ENCODE data around the gene DPP10. TPM values are rescaled to one million over a fixed set of nuclear protein-coding genes. Genes with fewer than 3 reads are reported as not detected.

DPP10 gene
- total RNA-seq, 1 experiment from 2014 or later, result not detected

DNA sequence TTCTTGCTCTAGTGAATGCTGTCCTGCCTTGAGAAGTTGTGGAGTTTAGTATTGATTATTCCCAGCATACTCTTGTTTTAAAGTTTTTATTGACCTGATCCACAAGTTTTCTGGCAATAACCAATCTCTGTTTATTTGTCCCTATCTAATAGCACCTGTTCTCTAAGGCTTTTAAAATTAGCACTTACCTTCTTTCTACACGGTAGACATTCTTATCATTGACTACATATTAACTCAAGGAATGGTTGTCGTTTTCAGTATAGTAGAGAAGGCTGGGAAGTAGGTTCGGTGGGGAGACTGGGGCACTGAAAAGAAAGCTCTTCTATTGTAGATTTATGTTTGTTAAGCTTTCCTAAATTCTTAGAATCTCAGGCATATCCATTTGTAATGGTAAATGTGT, 726.0 kb downstream of the DPP10 start:
- ATAC-seq (no peak), DNase-seq (ENCODE audit: low read depth, low spot score) (no peak)
- POLR2A ChIA-PET, result no interaction called here
- H3K9me3 ChIP-seq (ENCODE audit: control insufficient read depth, insufficient read depth, low read depth, low read length), result no peaks in the 10 kb centered on the region
- no TSS peak for BruUV-seq (replicated peaks)
- no peaks in the 10 kb centered on the region for H3K27me3 ChIP-seq (ENCODE audit: control insufficient read depth, insufficient read depth, low read length)
- H3K4me3 ChIP-seq (ENCODE audit: low read depth in 2 of 2, low read length in 2 of 2), result no peak overlapping the region
- TF ChIP-seq TCF7L2 (IDR thresholded peaks at IDR 0.05; ENCODE audit: low read depth, low read length) (no peak), POLR2AphosphoS5 (IDR thresholded peaks at IDR 0.05; ENCODE audit: low read depth, low read length) (no peak), SIN3A (IDR thresholded peaks at IDR 0.05; ENCODE audit: borderline replicate concordance, insufficient read depth, low read depth, low read length) (no peak)
- TF ChIP-seq, protein P1, sequence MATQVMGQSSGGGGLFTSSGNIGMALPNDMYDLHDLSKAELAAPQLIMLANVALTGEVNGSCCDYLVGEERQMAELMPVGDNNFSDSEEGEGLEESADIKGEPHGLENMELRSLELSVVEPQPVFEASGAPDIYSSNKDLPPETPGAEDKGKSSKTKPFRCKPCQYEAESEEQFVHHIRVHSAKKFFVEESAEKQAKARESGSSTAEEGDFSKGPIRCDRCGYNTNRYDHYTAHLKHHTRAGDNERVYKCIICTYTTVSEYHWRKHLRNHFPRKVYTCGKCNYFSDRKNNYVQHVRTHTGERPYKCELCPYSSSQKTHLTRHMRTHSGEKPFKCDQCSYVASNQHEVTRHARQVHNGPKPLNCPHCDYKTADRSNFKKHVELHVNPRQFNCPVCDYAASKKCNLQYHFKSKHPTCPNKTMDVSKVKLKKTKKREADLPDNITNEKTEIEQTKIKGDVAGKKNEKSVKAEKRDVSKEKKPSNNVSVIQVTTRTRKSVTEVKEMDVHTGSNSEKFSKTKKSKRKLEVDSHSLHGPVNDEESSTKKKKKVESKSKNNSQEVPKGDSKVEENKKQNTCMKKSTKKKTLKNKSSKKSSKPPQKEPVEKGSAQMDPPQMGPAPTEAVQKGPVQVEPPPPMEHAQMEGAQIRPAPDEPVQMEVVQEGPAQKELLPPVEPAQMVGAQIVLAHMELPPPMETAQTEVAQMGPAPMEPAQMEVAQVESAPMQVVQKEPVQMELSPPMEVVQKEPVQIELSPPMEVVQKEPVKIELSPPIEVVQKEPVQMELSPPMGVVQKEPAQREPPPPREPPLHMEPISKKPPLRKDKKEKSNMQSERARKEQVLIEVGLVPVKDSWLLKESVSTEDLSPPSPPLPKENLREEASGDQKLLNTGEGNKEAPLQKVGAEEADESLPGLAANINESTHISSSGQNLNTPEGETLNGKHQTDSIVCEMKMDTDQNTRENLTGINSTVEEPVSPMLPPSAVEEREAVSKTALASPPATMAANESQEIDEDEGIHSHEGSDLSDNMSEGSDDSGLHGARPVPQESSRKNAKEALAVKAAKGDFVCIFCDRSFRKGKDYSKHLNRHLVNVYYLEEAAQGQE (IDR thresholded peaks at IDR 0.05; ENCODE audit: insufficient read depth in 1 of 2, low read depth in 2 of 2, low read length in 1 of 2), result no peak
- TF ChIP-seq, protein P2, sequence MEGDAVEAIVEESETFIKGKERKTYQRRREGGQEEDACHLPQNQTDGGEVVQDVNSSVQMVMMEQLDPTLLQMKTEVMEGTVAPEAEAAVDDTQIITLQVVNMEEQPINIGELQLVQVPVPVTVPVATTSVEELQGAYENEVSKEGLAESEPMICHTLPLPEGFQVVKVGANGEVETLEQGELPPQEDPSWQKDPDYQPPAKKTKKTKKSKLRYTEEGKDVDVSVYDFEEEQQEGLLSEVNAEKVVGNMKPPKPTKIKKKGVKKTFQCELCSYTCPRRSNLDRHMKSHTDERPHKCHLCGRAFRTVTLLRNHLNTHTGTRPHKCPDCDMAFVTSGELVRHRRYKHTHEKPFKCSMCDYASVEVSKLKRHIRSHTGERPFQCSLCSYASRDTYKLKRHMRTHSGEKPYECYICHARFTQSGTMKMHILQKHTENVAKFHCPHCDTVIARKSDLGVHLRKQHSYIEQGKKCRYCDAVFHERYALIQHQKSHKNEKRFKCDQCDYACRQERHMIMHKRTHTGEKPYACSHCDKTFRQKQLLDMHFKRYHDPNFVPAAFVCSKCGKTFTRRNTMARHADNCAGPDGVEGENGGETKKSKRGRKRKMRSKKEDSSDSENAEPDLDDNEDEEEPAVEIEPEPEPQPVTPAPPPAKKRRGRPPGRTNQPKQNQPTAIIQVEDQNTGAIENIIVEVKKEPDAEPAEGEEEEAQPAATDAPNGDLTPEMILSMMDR (IDR thresholded peaks at IDR 0.05), result no peak
- CTCF ChIA-PET, result no interaction called here
- no peaks in the 10 kb centered on the region for H3K4me1 ChIP-seq (ENCODE audit: control insufficient read depth, insufficient read depth, low read length)
- H3K36me3 ChIP-seq (ENCODE audit: control insufficient read depth, insufficient read depth, low read length), result no peaks in the 10 kb centered on the region
- in situ Hi-C loops (cut with HindIII; ENCODE audit: low pct_unique_long_range_greater_than_20kb, low sequenced_read_pairs), result no loop called here
- H3K27ac ChIP-seq (ENCODE audit: low read length), result no peak overlapping the region
- intact Hi-C loops (cut with micrococcal nuclease; ENCODE audit: unreplicated experiment), result no loop called here

DNA sequence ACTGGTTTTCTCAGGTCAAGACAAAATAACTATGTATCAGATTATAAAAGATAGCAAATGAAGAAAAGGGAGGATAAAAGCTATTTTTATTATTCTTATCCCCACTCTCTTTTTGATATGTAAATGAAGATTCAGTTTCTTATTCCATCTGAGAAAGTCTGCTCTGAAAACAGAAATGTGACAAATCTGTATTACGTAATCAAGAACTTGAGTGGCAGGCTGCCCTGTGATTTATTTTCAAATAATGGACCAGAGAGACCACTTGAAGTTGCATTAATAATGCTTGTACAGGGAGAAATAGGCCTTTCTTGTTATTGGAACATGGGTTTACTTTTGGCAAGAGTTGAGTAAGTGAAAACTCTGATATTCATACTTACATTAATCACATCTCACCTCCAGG, 727.4 kb downstream of the DPP10 start:
- Histone ChIP-seq H3K4me3 (ENCODE audit: low read depth in 2 of 2, low read length in 2 of 2) (no peak overlapping the region), H3K27ac (ENCODE audit: low read length) (no peak overlapping the region), H3K27me3 (ENCODE audit: control insufficient read depth, insufficient read depth, low read length) (no peaks in the 10 kb centered on the region), H3K36me3 (ENCODE audit: control insufficient read depth, insufficient read depth, low read length) (no peaks in the 10 kb centered on the region), H3K9me3 (ENCODE audit: control insufficient read depth, insufficient read depth, low read depth, low read length) (no peaks in the 10 kb centered on the region), H3K4me1 (ENCODE audit: control insufficient read depth, insufficient read depth, low read length) (no peaks in the 10 kb centered on the region)
- in situ Hi-C loops (cut with HindIII; ENCODE audit: low pct_unique_long_range_greater_than_20kb, low sequenced_read_pairs) (no loop called here), intact Hi-C loops (cut with micrococcal nuclease; ENCODE audit: unreplicated experiment) (no loop called here)
- TF ChIP-seq, protein P2 (IDR thresholded peaks at IDR 0.05), result no peak
- TF ChIP-seq, protein P1 (IDR thresholded peaks at IDR 0.05; ENCODE audit: insufficient read depth in 1 of 2, low read depth in 2 of 2, low read length in 1 of 2), result no peak
- TF ChIP-seq SIN3A (IDR thresholded peaks at IDR 0.05; ENCODE audit: borderline replicate concordance, insufficient read depth, low read depth, low read length), result no peak
- TF ChIP-seq TCF7L2 (IDR thresholded peaks at IDR 0.05; ENCODE audit: low read depth, low read length), result no peak
- TF ChIP-seq POLR2AphosphoS5 (IDR thresholded peaks at IDR 0.05; ENCODE audit: low read depth, low read length), result no peak
- DNase-seq (ENCODE audit: low read depth, low spot score) (no peak), ATAC-seq (no peak)
- BruUV-seq (replicated peaks), result no TSS peak
- CTCF ChIA-PET, result no interaction called here
- POLR2A ChIA-PET, result no interaction called here
